Dermis blood vessel endothelial cell (primary cell): ENCODE measurements around the gene KLHL18. TPM values are rescaled to one million over a fixed set of nuclear protein-coding genes. Genes with fewer than 3 reads are reported as not detected.

ENCODE experiments used
- total RNA-seq: library from RNA; depleted of rRNA; stranded (reverse); fragments of >200 nt; gene quantifications from 2 replicates; pipeline ENCODE4 v1.2.3, GENCODE V29; 2014

KLHL18 gene
- total RNA-seq, 1 donor from 2014 or later: 40.2 TPM

Other genes starting within 250 kb of the KLHL18 start
- gene SETD2, start 118.8 kb upstream of the KLHL18 start, total RNA-seq: 37.8 and 51.8 TPM in 2 replicates
- gene KIF9, start 145 bp upstream of the KLHL18 start, total RNA-seq: 10.0 and 11.2 TPM in 2 replicates
- gene PTPN23, start 98.1 kb downstream of the KLHL18 start, total RNA-seq: 21.4 and 41.4 TPM in 2 replicates
- 83.0 and 116 TPM in 2 replicates for gene SCAP, start 193.0 kb downstream of the KLHL18 start, total RNA-seq
- gene ELP6, start 230.8 kb downstream of the KLHL18 start, total RNA-seq: 26.7 and 37.8 TPM in 2 replicates